Heart left ventricle (tissue), 16 donors: ENCODE data around the gene SLC25A22. TPM values are rescaled to one million over a fixed set of nuclear protein-coding genes. Genes with fewer than 3 reads are reported as not detected.

ENCODE experiments used
- ATAC-seq, 4 donors: fragments of 200-7000 bp; cut with Tn5 transposase; one replicate each; pipeline ENCODE4 v1.9.1; 2020 to 2022; ENCODE audit warnings: moderate library complexity in 4 of 4, mild to moderate bottlenecking in 3 of 4, moderate number of reproducible peaks in 1 of 4
- DNase-seq, 5 donors: peaks; one replicate each; pipeline ENCODE4 v3.0.0-alpha.2; 2020
- H3K27ac ChIP-seq, 12 donors: fragments of 200-600 bp; sonication (generic) in 4 of 12; one replicate each; pipeline versions ENCODE4 v1.5.0 to v1.8.0; 2016 to 2022; ENCODE audit warnings: mild to moderate bottlenecking in 2 of 12
- H3K27me3 ChIP-seq, 9 donors: fragments of 200-600 bp; sonication (generic) in 2 of 9; one replicate each; pipeline versions ENCODE4 v1.5.1 to v1.8.0; 2016 to 2022; ENCODE audit warnings: mild to moderate bottlenecking in 3 of 9
- H3K36me3 ChIP-seq, 9 donors: fragments of 200-600 bp; sonication (generic) in 2 of 9; one replicate each; pipeline versions ENCODE4 v1.5.0 to v1.8.0; 2018 to 2022; ENCODE audit warnings: mild to moderate bottlenecking in 2 of 9
- H3K4me1 ChIP-seq, 12 donors: fragments of 200-600 bp; sonication (generic) in 4 of 12; one replicate each; pipeline versions ENCODE4 v1.5.0 to v1.8.0; 2016 to 2022; ENCODE audit warnings: mild to moderate bottlenecking in 3 of 12
- H3K4me3 ChIP-seq, 12 donors: fragments of 200-600 bp; sonication (generic) in 4 of 12; one replicate each; pipeline versions ENCODE4 v1.5.0 to v1.8.0; 2017 to 2022; ENCODE audit warnings: mild to moderate bottlenecking in 9 of 12, moderate library complexity in 4 of 12
- H3K9me3 ChIP-seq, 12 donors: fragments of 200-600 bp; sonication (generic) in 4 of 12; one replicate each; pipeline versions ENCODE4 v1.5.0 to v1.8.0; 2016 to 2022; ENCODE audit warnings: mild to moderate bottlenecking in 1 of 12
- CTCF ChIP-seq, 12 donors: fragments of 200-600 bp; sonication (generic) in 4 of 12; IDR thresholded peaks; one replicate each; pipeline versions ENCODE4 v1.5.0 to v1.8.0; 2018 to 2022; ENCODE audit warnings: antibody characterized with exemption in 12 of 12, mild to moderate bottlenecking in 5 of 12
- POLR2A ChIP-seq, 2 donors: fragments of 450-650 bp; IDR thresholded peaks; one replicate each; pipeline ENCODE4 v1.6.1; 2017; ENCODE audit warnings: antibody characterized with exemption in 2 of 2, mild to moderate bottlenecking in 2 of 2, moderate library complexity in 2 of 2
- WGBS, 4 donors: extraction: QIAGEN DNeasy Blood & Tissue Kit in 2 of 4; methylation state at CpG; one replicate each; pipeline versions ENCODE4 v1.1.5 to v1.1.7; 2013 to 2018; 5-methylcytosine and 5-hydroxymethylcytosine counted together
- intact Hi-C, 10 donors: fragments of 100-400 bp; cut with DNase I; formaldehyde crosslinking; loops; one replicate each; pipeline versions ENCODE4 v1.11.1 to v1.14.2; 2022
- polyA plus RNA-seq, 2 donors: library from polyadenylated mRNA; stranded (reverse); fragments of 200-250 nt; gene quantifications; one replicate each; pipeline ENCODE4 v1.2.3, GENCODE V29; 2013
- total RNA-seq, 9 donors: library from RNA; depleted of rRNA in 2 of 9; stranded (reverse); fragments of >200 nt in 2 of 9; fragmentation: NEBNext Ultra II Directional in 3 of 9; extraction: Animal tissue kit (Norgen Biotek cat#: 25700) in 3 of 9; gene quantifications; one replicate each; pipeline versions ENCODE4 v1.1.0 to v1.2.4, GENCODE V29; 2016 to 2023
- donor health status: ischemic (EF 13 %, LVEDD 7.1; RV severe dilation, severe dysfunction).
- donor health status: healthy with polysubstance abuse.
- donor health status: DM: no; HTN: yes; CAD: no.
- donor health status: DM: no; HTN: no; CAD: no.
- donor health status: ischemic (EF 25% LVEDD 6.9; RV normal size, moderate dysfunction).
- donor health status: ischemic (EF 25% LVEDD 5.7; RV mildly dilated, moderate dysfunction).
- donor health status: healthy.
- donor health status: DM: yes; HTN: yes; CAD: no.
- donor health status: ischemic (EF 35%, LVEDD 5.7; RV mildly dilated, moderate dysfunction).
- donor health status: nonischemic (EF 11% LVEDD 7.7; RV severe dilation, severe dysfunction).
- donor health status: DM: yes; HTN: yes; CAD: no.
- donor health status: PGD.
- donor health status: ischemic (EF 29% LVEDD 5.4; RV normal size, mild dysfunction).
- donor health status: nonischemic (EF 23%, LVEDD 6.1; RV moderate dilation, normal function).

The SLC25A22 gene
- total and polyA plus RNA-seq, 11 donors: 2.1 to 12.8 (median 4.4) TPM

- peaks cover 6 to 31% (median 16%) of the 10 kb centered on the region in 12 donors for H3K4me1 ChIP-seq
- WGBS, 4 donors: 54 to 86% (median 66%) methylated on average over 2 of the region's 2 CpGs
- H3K36me3 ChIP-seq: peaks cover 0 to 12% (median 0%) of the 10 kb centered on the region in 9 donors
- peak overlapping the region in 1 of 12 donors; percentile 90 for H3K27ac ChIP-seq
- no peaks in the 10 kb centered on the region for H3K9me3 ChIP-seq
- H3K4me3 ChIP-seq: no peak overlapping the region
- no peak for TF ChIP-seq CTCF (IDR thresholded peaks at IDR 0.05)
- H3K27me3 ChIP-seq: no peaks in the 10 kb centered on the region
- ATAC-seq (no peak), DNase-seq (no peak)
- intact Hi-C loops: no loop called here
These were observed 48.4 kb downstream of the SLC25A22 start for GRCh38 chr11:749731-750130.

GRCh38 chr11:748007-748359 lies 50.1 kb downstream of the SLC25A22 start:
- peaks cover 0 to 12% (median 0%) of the 10 kb centered on the region in 9 donors for H3K36me3 ChIP-seq
- no peaks in the 10 kb centered on the region for H3K9me3 ChIP-seq
- no peak for DNase-seq
- ATAC-seq: peak in 2 of 4 donors; percentile 1 to 4
- H3K27ac ChIP-seq: peak overlapping the region in 10 of 12 donors; percentile 78 to 92 (median 90)
- no peaks in the 10 kb centered on the region for H3K27me3 ChIP-seq
- no peak for TF ChIP-seq POLR2A (IDR thresholded peaks at IDR 0.05)
- no peak for TF ChIP-seq CTCF (IDR thresholded peaks at IDR 0.05)
- H3K4me1 ChIP-seq: peaks cover 6 to 31% (median 16%) of the 10 kb centered on the region in 12 donors
- peak overlapping the region; percentile 86 to 100 (median 96) for H3K4me3 ChIP-seq
- 9 to 20% (median 12%) methylated on average over 10 to 18 of the region's 18 CpGs for WGBS, 4 donors
- intact Hi-C loops: no loop called here

GRCh38 chr11:747158-748006 lies 50.7 kb downstream of the SLC25A22 start, which contains the start of gene TALDO1:
TSS of gene TALDO1 (plus strand) at chr11:747464. CDS start at chr11:747482, 18 bp downstream.
- intact Hi-C loops: no loop called here
- Histone ChIP-seq H3K4me1 (peaks cover 6 to 31% (median 16%) of the 10 kb centered on the region in 12 donors), H3K36me3 (peaks cover 0 to 8% (median 0%) of the 10 kb centered on the region in 9 donors), H3K27me3 (no peaks in the 10 kb centered on the region), H3K27ac (peak within 1 kb of the TSS; percentile 16 to 92 (median 90)), H3K4me3 (peak within 1 kb of the TSS; percentile 86 to 100 (median 96)), H3K9me3 (no peaks in the 10 kb centered on the region)
- WGBS, 4 donors: 0 to 2% (median 0%) methylated on average over 9 to 112 of the region's 112 CpGs
- peak; percentile 91 to 98 (median 98) for ATAC-seq
- peak in 1 of 2 donors; percentile 77 for TF ChIP-seq POLR2A (IDR thresholded peaks at IDR 0.05)
- TF ChIP-seq CTCF (IDR thresholded peaks at IDR 0.05): peak in 8 of 12 donors; percentile 7 to 35 (median 26)
- DNase-seq: peak; percentile 91 to 97 (median 93)
